Activated B cell treated with CpG ODN at 0.5 μM for 24 hours (primary cell): ENCODE measurements around the gene TEX53. TPM values are rescaled to one million over a fixed set of nuclear protein-coding genes. Genes with fewer than 3 reads are reported as not detected.

Experiments used
- ATAC-seq: fragments of 200-7000 bp; cut with Tn5 transposase; one replicate; pipeline ENCODE4 v1.10.0; 2021; ENCODE audit warnings: low read depth, mild to moderate bottlenecking, moderate library complexity
- CTCF ChIA-PET: fragments of 350-600 bp; sonication (Branson Sonifier 250); formaldehyde crosslinking; loops from one replicate; lab custom pipeline; 2021; ENCODE audit warnings: antibody characterized with exemption; lab: Charles Lee
- POLR2A ChIA-PET: fragments of 350-600 bp; sonication (Branson Sonifier 250); formaldehyde crosslinking; loops from one replicate; lab custom pipeline; 2021; ENCODE audit warnings: antibody characterized with exemption; lab: Charles Lee
- DNase-seq: peaks from one replicate; pipeline ENCODE4 v3.0.0; 2022
- H3K27ac Mint-ChIP-seq: one replicate; pipeline ENCODE4 v1.8.0; 2020; ENCODE audit warnings: mixed read lengths
- H3K27me3 Mint-ChIP-seq: one replicate; pipeline ENCODE4 v1.8.0; 2021; ENCODE audit warnings: mixed read lengths
- H3K36me3 Mint-ChIP-seq: one replicate; pipeline ENCODE4 v1.8.0; 2021; ENCODE audit warnings: low read depth, mixed read lengths
- H3K4me1 Mint-ChIP-seq: one replicate; pipeline ENCODE4 v1.8.0; 2021; ENCODE audit warnings: mixed read lengths
- H3K4me3 Mint-ChIP-seq: one replicate; pipeline ENCODE4 v1.8.0; 2020; ENCODE audit warnings: mild to moderate bottlenecking, mixed read lengths
- H3K9me3 Mint-ChIP-seq: one replicate; pipeline ENCODE4 v1.8.0; 2020; ENCODE audit warnings: mixed read lengths
- CTCF ChIP-seq: fragments of 200-600 bp; IDR thresholded peaks from one replicate; pipeline ENCODE4 v1.8.0; 2022; ENCODE audit warnings: antibody characterized with exemption, mild to moderate bottlenecking
- intact Hi-C: fragments of 100-400 bp; cut with micrococcal nuclease; formaldehyde crosslinking; loops from one replicate; pipeline ENCODE4 v1.15.1; 2024
- total RNA-seq: library from RNA; stranded (reverse); gene quantifications from 2 replicates; pipeline ENCODE4 v1.2.3, GENCODE V29; 2022

TEX53 gene
- total RNA-seq, 1 donor from 2014 or later, result not detected

GRCh38 chr9:114680259-114681001, 22.8 kb upstream of the TEX53 start:
- no peak for DNase-seq
- POLR2A ChIA-PET, result interaction anchor here (0.7 kb wide), 1 partner anchor 93 kb away, joined by 11 read pairs; the partner anchor contains the start of gene ATP6V1G1
- H3K9me3 Mint-ChIP-seq, result no peaks in the 10 kb centered on the region
- H3K4me3 Mint-ChIP-seq, result no peak overlapping the region
- TF ChIP-seq CTCF, result no peak
- no peak for ATAC-seq
- intact Hi-C loops, result loop anchor here (1.0 to 5.0 kb wide), 5 partner anchors 59 to 912 kb away; no protein-coding TSS in a partner anchor
- peaks cover 26% of the 10 kb centered on the region for H3K27me3 Mint-ChIP-seq
- peaks cover 5% of the 10 kb centered on the region for H3K4me1 Mint-ChIP-seq
- CTCF ChIA-PET, result interaction anchor here (0.7 to 4.1 kb wide), 15 partner anchors 8 to 598 kb away, joined by 3 to 50 read pairs (median 6); no protein-coding TSS in a partner anchor
- no peaks in the 10 kb centered on the region for H3K36me3 Mint-ChIP-seq
- H3K27ac Mint-ChIP-seq, result no peak overlapping the region

GRCh38 chr9:114678795-114679194, 21.2 kb upstream of the TEX53 start:
- Mint-ChIP-seq H3K4me3 (no peak overlapping the region), H3K9me3 (no peaks in the 10 kb centered on the region), H3K27ac (no peak overlapping the region), H3K4me1 (peaks cover 5% of the 10 kb centered on the region), H3K27me3 (peaks cover 35% of the 10 kb centered on the region), H3K36me3 (no peaks in the 10 kb centered on the region)
- POLR2A ChIA-PET, result interaction anchor here (0.6 kb wide), 1 partner anchor 157 kb away, joined by 7 read pairs; no protein-coding TSS in a partner anchor
- CTCF ChIA-PET, result interaction anchor here (1.4 kb wide), 2 partner anchors 9 to 336 kb away, joined by 3 to 4 read pairs; no protein-coding TSS in a partner anchor
- TF ChIP-seq CTCF, result no peak
- intact Hi-C loops, result no loop called here
- ATAC-seq (no peak), DNase-seq (no peak)

- ATAC-seq, result no peak
- DNase-seq, result no peak
- H3K4me1 Mint-ChIP-seq, result peaks cover 5% of the 10 kb centered on the region
- POLR2A ChIA-PET, result interaction anchor here (0.6 kb wide), 1 partner anchor 156 kb away, joined by 7 read pairs; no protein-coding TSS in a partner anchor
- H3K27me3 Mint-ChIP-seq, result peaks cover 35% of the 10 kb centered on the region
- intact Hi-C loops, result no loop called here
- no peak for TF ChIP-seq CTCF
- H3K36me3 Mint-ChIP-seq, result no peaks in the 10 kb centered on the region
- H3K9me3 Mint-ChIP-seq, result no peaks in the 10 kb centered on the region
- H3K27ac Mint-ChIP-seq, result no peak overlapping the region
- no peak overlapping the region for H3K4me3 Mint-ChIP-seq
- CTCF ChIA-PET, result no interaction called here
Measured at GRCh38 chr9:114678130-114678529, 20.5 kb upstream of the TEX53 start.

GRCh38 chr9:114677418-114677817, 19.8 kb upstream of the TEX53 start:
- TF ChIP-seq CTCF, result no peak
- Mint-ChIP-seq H3K27me3 (peaks cover 35% of the 10 kb centered on the region), H3K9me3 (no peaks in the 10 kb centered on the region), H3K4me1 (peaks cover 5% of the 10 kb centered on the region), H3K4me3 (no peak overlapping the region), H3K36me3 (no peaks in the 10 kb centered on the region), H3K27ac (no peak overlapping the region)
- DNase-seq (no peak), ATAC-seq (no peak)
- POLR2A ChIA-PET, result no interaction called here
- CTCF ChIA-PET, result interaction anchor here (0.8 kb wide), 1 partner anchor 24 kb away, joined by 3 read pairs; no protein-coding TSS in a partner anchor
- intact Hi-C loops, result no loop called here

GRCh38 chr9:114676901-114677300, 19.3 kb upstream of the TEX53 start:
- DNase-seq (no peak), ATAC-seq (no peak)
- H3K4me1 Mint-ChIP-seq, result peaks cover 4% of the 10 kb centered on the region
- H3K9me3 Mint-ChIP-seq, result no peaks in the 10 kb centered on the region
- ChIA-PET CTCF (interaction anchor here (0.6 to 0.8 kb wide), 2 partner anchors 24 to 89 kb away, joined by 3 to 7 read pairs; no protein-coding TSS in a partner anchor), POLR2A (no interaction called here)
- no peak overlapping the region for H3K4me3 Mint-ChIP-seq
- intact Hi-C loops, result no loop called here
- no peak for TF ChIP-seq CTCF
- H3K36me3 Mint-ChIP-seq, result no peaks in the 10 kb centered on the region
- H3K27ac Mint-ChIP-seq, result no peak overlapping the region
- peaks cover 35% of the 10 kb centered on the region for H3K27me3 Mint-ChIP-seq
